Measurements from ENCODE around the gene QRICH2. TPM values are rescaled to one million over a fixed set of nuclear protein-coding genes. Genes with fewer than 3 reads are reported as not detected.
"Not testable (repeated sequence)": the region's sequence is repeated elsewhere in the genome, so short reads cannot be mapped to it uniquely, and the experiment has no call there.

QRICH2 gene
- total RNA-seq, 1 donor from 2014 or later, result 2.1 TPM

DNA sequence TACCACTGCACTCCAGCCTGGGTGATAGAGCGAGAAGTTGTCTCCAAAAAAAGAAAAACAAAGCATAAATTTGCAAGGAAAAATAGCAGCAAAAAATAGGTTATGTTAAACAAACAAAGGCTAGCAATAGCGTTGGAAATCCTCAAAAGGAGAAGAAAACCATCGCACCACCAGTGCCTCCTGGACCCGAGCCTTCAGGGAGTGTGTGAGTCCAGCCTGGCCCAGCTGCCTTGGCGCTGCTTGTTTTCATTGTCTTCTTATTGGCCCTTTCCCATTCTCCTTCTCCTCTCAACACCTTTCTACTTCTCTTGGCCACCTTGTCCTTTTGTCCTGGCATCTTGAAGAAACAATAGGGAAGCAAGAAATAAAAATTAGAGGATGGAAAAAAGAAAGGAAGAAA is 47.4 kb downstream of the QRICH2 start:
- FAIRE-seq (no peak), DNase-seq (ENCODE audit: low read depth) (no peak)
- H3K27me3 ChIP-seq (ENCODE audit: control insufficient read depth, insufficient read depth, low read length), result no peaks in the 10 kb centered on the region
- no peak overlapping the region for H3K4me3 ChIP-seq (ENCODE audit: low read depth, low read length)
- TF ChIP-seq, protein P1, sequence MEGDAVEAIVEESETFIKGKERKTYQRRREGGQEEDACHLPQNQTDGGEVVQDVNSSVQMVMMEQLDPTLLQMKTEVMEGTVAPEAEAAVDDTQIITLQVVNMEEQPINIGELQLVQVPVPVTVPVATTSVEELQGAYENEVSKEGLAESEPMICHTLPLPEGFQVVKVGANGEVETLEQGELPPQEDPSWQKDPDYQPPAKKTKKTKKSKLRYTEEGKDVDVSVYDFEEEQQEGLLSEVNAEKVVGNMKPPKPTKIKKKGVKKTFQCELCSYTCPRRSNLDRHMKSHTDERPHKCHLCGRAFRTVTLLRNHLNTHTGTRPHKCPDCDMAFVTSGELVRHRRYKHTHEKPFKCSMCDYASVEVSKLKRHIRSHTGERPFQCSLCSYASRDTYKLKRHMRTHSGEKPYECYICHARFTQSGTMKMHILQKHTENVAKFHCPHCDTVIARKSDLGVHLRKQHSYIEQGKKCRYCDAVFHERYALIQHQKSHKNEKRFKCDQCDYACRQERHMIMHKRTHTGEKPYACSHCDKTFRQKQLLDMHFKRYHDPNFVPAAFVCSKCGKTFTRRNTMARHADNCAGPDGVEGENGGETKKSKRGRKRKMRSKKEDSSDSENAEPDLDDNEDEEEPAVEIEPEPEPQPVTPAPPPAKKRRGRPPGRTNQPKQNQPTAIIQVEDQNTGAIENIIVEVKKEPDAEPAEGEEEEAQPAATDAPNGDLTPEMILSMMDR (IDR thresholded peaks at IDR 0.05; ENCODE audit: insufficient read depth, low read length, severe bottlenecking), result no peak
- H3K36me3 ChIP-seq (ENCODE audit: control insufficient read depth, insufficient read depth, low read length), result no peaks in the 10 kb centered on the region

DNA sequence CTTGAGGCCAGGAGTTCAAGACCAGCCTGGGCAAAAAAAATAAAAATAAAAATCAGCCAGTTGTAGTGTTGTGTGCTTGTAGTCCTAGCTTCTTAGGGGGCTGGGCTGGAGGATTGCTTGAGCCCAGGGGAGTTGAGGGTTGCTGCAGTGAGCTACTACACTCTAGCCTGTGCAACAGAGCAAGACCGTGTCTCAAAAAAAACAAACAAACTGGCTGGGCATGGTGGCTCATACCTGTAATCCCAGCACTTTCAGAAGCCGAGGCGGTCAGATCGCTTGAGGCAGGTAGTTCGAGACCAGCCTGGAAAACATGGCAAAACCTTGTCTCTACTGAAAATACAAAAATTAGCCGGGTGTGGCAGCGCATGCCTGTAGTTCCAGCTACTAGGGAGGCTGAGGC is 47.9 kb downstream of the QRICH2 start:
- DNase-seq (ENCODE audit: low read depth) (no peak), FAIRE-seq (no peak)
- no peaks in the 10 kb centered on the region for H3K36me3 ChIP-seq (ENCODE audit: control insufficient read depth, insufficient read depth, low read length)
- no peaks in the 10 kb centered on the region for H3K27me3 ChIP-seq (ENCODE audit: control insufficient read depth, insufficient read depth, low read length)
- TF ChIP-seq, protein P1 (IDR thresholded peaks at IDR 0.05; ENCODE audit: insufficient read depth, low read length, severe bottlenecking), result no peak
- no peak overlapping the region for H3K4me3 ChIP-seq (ENCODE audit: low read depth, low read length)

DNA sequence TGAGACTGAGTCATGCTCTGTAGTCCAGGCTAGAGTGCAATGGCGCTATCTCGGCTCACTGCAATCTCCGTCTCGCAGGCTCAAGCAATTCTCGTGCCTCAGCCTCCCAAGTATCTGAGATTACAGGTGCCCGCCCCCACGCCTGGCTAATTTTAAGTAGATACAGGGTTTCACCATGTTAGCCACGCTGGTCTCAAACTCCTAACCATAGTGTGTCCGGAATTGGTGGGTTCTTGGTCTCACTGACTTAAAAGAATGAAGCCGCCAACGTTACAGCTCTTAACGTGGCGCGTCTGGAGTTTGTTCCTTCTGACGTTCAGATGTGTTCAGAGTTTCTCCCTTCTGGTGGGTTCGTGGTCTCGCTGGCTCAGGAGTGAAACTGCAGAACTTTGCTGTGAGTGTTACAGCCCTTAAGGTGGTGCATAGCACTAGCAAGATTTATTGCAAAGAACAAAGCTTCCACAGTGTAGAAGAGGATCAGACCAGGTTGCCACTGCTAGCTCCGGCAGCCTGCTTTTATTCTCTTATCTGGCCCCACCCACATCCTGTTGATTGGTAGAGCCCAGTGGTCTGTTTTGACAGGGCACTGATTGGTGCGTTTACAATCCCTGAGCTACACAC is 51.5 kb downstream of the QRICH2 start:
- H3K36me3 ChIP-seq (ENCODE audit: control insufficient read depth, insufficient read depth, low read length); H3K4me3 ChIP-seq (ENCODE audit: low read depth, low read length); FAIRE-seq; H3K27me3 ChIP-seq (ENCODE audit: control insufficient read depth, insufficient read depth, low read length); DNase-seq (ENCODE audit: low read depth): not testable (repeated sequence)

DNA sequence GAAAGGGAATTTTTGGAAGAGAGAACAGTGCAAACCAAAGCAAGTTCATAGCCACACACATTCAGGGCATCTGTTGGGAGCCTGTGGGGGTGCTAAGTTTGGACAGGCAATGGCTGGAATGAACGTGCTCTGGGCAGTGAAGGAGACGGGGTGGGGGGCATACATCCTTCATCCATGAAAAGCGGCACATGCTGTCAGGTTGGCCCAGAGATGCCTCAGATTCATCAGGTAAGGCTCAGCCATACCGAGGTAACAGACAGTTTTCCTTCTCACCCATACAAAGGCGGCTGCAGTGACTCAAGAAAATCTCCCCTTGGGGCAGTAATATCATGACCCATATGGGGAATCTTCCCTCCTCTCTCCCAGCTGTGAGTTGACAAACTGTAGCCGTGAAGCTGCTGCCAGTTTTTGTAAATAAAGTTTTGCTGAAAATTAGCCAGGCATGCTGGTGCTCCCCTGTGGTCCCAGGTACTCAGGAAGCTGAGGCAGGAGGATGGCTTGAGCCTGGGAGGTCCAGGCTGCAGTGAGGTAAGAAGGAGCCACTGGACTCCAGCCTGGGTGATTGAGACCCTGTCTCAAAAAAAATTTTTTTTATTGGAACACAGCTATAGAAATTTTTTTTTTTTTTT is 52.2 kb downstream of the QRICH2 start:
- FAIRE-seq (no peak), DNase-seq (ENCODE audit: low read depth) (no peak)
- TF ChIP-seq, protein P1 (IDR thresholded peaks at IDR 0.05; ENCODE audit: insufficient read depth, low read length, severe bottlenecking), result no peak
- no peak overlapping the region for H3K4me3 ChIP-seq (ENCODE audit: low read depth, low read length)
- no peaks in the 10 kb centered on the region for H3K36me3 ChIP-seq (ENCODE audit: control insufficient read depth, insufficient read depth, low read length)
- H3K27me3 ChIP-seq (ENCODE audit: control insufficient read depth, insufficient read depth, low read length), result no peaks in the 10 kb centered on the region

DNA sequence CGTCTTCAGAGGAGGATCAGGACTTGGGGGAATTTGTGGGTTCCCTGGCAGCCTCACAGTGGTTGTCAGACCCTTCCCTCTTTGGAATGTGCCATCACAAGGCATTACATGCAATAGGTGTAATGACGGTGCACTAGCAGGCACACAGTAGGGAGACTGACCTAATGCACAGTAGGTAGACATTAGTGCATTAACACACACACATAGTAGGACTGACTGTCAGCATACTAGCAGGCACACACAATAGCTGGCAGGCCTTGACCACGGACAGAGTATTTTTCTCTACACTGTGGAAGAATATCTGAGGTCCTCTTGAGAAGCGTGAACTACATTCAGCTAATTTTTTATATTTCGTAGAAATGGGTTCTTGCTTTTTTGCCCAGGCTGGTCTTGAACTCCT is 53.8 kb downstream of the QRICH2 start:
- H3K4me3 ChIP-seq (ENCODE audit: low read depth, low read length), result no peak overlapping the region
- DNase-seq (ENCODE audit: low read depth) (no peak), FAIRE-seq (no peak)
- TF ChIP-seq, protein P1 (IDR thresholded peaks at IDR 0.05; ENCODE audit: insufficient read depth, low read length, severe bottlenecking), result no peak
- H3K36me3 ChIP-seq (ENCODE audit: control insufficient read depth, insufficient read depth, low read length), result no peaks in the 10 kb centered on the region
- no peaks in the 10 kb centered on the region for H3K27me3 ChIP-seq (ENCODE audit: control insufficient read depth, insufficient read depth, low read length)

DNA sequence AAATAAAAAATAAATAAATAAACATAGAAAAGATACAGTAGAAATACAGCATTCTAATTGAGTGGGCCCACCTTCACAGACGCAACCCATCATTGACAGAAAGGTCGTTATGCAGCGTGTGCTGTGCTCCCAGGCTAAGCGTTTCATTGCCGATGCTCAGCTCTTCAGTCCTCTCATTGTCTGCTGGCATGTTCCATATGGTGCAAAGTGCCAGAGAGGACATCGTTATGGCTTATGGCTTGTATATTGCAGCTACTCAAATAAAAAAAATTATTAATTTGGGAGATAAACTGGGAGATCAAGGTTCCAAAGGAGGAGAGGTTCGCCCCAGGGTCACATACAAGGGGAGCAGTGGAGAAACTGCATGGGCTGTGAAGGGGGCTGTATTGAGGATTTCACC is 54.2 kb downstream of the QRICH2 start:
- H3K27me3 ChIP-seq (ENCODE audit: control insufficient read depth, insufficient read depth, low read length), result no peaks in the 10 kb centered on the region
- no peak for FAIRE-seq
- TF ChIP-seq, protein P1 (IDR thresholded peaks at IDR 0.05; ENCODE audit: insufficient read depth, low read length, severe bottlenecking), result no peak
- H3K36me3 ChIP-seq (ENCODE audit: control insufficient read depth, insufficient read depth, low read length), result no peaks in the 10 kb centered on the region
- H3K4me3 ChIP-seq (ENCODE audit: low read depth, low read length), result no peak overlapping the region
- no peak for DNase-seq (ENCODE audit: low read depth)

DNA sequence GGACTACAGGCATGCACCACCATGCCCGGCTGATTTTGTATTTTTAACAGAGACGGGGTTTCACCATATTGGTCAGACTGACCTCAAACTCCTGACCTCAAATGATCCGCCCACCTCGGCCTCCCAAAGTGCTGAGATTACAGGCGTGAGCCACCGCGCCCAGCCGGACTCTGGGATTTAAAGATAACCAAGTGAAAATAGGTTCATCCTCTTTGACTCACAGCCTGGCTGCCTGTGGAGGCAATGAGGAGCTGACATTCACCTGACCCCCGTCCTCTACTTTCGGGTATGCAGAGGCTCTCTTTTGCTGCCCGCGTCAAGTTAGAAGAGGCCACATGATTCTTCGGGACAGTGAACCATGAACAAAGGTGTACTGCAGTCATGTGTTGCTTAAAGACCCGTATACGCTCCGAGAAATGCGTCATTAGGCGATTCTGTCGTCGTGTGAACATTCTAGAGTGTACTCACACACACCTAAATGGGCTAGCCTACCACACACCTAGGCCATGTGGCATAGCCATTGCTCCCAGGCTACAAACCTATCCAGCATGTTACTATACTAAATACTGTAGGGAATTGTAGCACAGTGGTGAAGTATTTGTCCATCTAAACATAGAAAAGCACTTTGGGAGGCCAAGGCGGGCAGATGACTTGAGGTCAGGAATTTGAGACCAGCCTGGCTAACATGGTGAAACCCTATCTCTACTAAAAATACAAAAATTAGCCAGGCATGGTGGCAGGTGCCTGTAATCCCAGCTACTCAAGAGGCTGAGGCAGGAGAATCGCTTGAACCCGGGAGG is 54.9 kb downstream of the QRICH2 start:
- H3K36me3 ChIP-seq (ENCODE audit: control insufficient read depth, insufficient read depth, low read length); FAIRE-seq; H3K27me3 ChIP-seq (ENCODE audit: control insufficient read depth, insufficient read depth, low read length); H3K4me3 ChIP-seq (ENCODE audit: low read depth, low read length); DNase-seq (ENCODE audit: low read depth): not testable (repeated sequence)
